Measurements from ENCODE around the gene DNAI1. TPM values are rescaled to one million over a fixed set of nuclear protein-coding genes. Genes with fewer than 3 reads are reported as not detected.

Gene DNAI1
- total RNA-seq, 4 donors from 2014 or later, result not detected

DNA sequence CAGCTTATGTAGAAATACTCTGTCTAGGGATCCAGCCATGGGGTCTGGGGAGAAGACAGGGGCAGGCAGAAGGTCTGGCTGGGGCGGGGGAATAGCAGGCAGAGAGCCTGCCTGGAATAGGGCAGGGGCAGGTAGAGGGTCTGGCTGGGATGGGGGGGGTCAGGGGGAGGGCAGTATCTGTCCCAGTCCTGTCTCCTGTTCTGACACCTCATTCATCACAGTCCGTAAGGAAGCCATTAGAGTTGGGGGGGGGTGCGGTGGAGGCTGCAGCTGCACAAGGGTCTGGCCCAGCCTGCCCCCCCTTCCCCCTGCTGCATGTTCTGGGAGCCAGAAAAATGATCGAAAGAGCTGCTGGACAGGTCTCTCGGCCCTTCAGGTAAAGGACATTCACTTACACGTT, 98.3 kb downstream of the DNAI1 start:
- DNase-seq, result no peak
- Histone ChIP-seq H3K36me3 (no peaks in the 10 kb centered on the region), H3K27ac (no peak overlapping the region), H3K27me3 (peaks cover 0 to 65% (median 3%) of the 10 kb centered on the region in 4 donors), H3K4me1 (peaks cover 0 to 25% (median 0%) of the 10 kb centered on the region in 3 donors), H3K9me3 (no peaks in the 10 kb centered on the region), H3K4me3 (no peak overlapping the region)
- 53 to 55% methylated on average over 4 to 6 of the region's 6 CpGs for WGBS, 2 donors
- intact Hi-C loops (cut with DNase I), result no loop called here
- TF ChIP-seq, protein P1, sequence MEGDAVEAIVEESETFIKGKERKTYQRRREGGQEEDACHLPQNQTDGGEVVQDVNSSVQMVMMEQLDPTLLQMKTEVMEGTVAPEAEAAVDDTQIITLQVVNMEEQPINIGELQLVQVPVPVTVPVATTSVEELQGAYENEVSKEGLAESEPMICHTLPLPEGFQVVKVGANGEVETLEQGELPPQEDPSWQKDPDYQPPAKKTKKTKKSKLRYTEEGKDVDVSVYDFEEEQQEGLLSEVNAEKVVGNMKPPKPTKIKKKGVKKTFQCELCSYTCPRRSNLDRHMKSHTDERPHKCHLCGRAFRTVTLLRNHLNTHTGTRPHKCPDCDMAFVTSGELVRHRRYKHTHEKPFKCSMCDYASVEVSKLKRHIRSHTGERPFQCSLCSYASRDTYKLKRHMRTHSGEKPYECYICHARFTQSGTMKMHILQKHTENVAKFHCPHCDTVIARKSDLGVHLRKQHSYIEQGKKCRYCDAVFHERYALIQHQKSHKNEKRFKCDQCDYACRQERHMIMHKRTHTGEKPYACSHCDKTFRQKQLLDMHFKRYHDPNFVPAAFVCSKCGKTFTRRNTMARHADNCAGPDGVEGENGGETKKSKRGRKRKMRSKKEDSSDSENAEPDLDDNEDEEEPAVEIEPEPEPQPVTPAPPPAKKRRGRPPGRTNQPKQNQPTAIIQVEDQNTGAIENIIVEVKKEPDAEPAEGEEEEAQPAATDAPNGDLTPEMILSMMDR (IDR thresholded peaks at IDR 0.05), result no peak
- no peak for TF ChIP-seq POLR2A (IDR thresholded peaks at IDR 0.05)

DNA sequence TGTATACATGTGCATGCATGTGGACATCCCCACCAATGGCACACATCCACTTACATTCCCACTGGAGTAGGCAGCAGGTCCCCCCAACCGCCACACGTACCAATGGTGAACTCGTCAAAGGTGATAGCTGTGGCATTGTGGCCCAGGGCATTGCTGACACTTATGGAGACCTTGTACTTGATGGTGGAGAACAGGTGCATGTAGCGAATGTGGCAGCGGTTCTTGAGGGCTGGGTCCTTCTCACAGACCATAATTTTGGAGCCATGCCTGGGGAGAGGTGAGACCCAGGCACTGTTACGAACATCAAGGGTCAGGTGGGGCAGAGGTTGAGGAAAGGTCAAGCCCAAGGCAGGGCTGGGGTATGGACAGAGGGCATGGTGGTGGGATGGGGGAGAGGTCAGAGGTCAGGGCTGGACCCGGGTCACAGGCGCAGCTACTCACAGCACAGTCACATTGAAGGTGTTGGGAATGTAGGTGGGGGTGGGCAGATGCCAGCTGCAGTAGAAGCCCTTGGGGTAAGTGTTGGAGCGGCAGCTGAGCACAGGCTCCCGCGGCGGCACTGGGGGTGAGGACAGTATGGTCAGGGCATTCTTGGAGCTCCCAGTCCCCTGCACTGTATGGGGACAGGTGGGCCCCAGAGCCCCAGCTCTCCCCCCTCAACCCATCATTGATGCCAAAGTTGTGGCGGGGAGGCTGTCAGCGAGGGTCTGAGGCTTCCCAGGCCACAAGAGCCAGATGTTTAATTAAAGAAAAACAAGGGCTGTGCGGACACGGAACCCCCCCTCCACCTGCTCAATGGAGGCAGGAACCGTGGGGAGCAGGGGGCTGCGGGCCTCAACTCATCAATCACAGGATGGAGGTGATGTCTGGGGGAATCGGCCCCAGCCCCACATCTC, 99.1 kb downstream of the DNAI1 start:
- Histone ChIP-seq H3K27me3 (peaks cover 0 to 69% (median 3%) of the 10 kb centered on the region in 4 donors), H3K27ac (no peak overlapping the region), H3K9me3 (no peaks in the 10 kb centered on the region), H3K36me3 (no peaks in the 10 kb centered on the region), H3K4me3 (no peak overlapping the region), H3K4me1 (peaks cover 0 to 25% (median 0%) of the 10 kb centered on the region in 3 donors)
- WGBS, 2 donors, result 69 to 74% methylated on average over 13 of the region's 19 CpGs
- TF ChIP-seq, protein P1 (IDR thresholded peaks at IDR 0.05), result no peak
- no peak for TF ChIP-seq POLR2A (IDR thresholded peaks at IDR 0.05)
- intact Hi-C loops (cut with DNase I), result no loop called here
- DNase-seq, result no peak

DNA sequence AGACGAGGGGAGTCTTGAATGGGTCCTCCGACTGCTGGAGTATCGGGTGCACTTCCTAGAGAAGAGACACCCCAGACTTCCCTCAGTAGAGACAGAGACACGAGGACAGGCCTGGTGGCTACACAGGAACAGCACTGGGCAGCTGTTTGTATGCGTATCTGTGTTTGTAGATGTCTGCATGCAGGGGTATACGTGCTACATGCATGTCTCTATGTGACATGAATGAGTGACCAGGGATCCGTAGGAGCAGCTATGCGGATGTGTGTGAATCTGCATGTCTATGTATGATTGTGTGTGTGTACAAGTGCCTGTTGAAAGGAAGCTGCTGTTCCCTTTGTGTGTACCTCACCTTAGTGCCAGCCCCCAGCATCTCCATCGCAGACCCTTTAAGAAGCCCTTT, 99.8 kb downstream of the DNAI1 start:
- TF ChIP-seq, protein P1 (IDR thresholded peaks at IDR 0.05), result no peak
- TF ChIP-seq POLR2A (IDR thresholded peaks at IDR 0.05), result no peak
- no peak for DNase-seq
- H3K27ac ChIP-seq, result no peak overlapping the region
- no peaks in the 10 kb centered on the region for H3K36me3 ChIP-seq
- H3K9me3 ChIP-seq, result no peaks in the 10 kb centered on the region
- 81 to 89% methylated on average over 7 to 9 of the region's 9 CpGs for WGBS, 2 donors
- no peak overlapping the region for H3K4me3 ChIP-seq
- intact Hi-C loops (cut with DNase I), result no loop called here
- H3K27me3 ChIP-seq, result peaks cover 0 to 69% (median 3%) of the 10 kb centered on the region in 4 donors
- H3K4me1 ChIP-seq, result peaks cover 0 to 25% (median 0%) of the 10 kb centered on the region in 3 donors

DNA sequence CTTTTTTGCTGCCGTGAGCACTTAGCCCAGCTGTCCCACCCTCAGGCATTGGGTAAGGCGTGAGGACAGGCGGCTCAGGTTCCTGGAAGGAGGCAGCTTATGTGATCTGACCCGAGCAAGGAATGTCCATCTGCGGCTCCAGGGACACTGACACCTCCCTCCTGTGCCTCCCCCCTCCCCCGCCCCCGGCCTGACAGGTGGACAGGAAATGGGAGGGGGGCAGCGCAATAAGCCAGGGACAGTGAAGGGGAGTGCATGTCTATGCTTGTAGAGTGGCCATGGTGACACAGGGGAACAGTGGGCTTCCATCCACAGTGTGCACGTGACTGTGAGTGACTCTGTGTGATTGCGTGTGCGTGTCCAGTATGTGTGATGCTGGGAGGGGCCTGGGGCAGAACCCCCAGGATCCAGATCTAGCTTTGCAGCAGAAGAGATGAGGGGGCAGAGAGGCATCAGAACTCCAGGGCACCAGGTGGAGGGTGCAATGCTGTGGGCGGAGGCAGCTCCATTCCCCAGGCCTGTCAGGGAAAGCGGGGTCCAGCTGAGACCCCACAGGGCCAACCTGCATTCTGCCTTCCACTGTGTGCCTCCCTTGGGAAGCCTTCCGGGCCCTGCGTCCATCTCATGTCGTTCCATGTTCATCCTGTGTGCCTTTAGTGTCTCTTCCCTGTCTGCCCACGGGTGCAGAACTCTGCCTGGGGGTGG, 100.5 kb downstream of the DNAI1 start:
- Histone ChIP-seq H3K27me3 (peaks cover 0 to 74% (median 3%) of the 10 kb centered on the region in 4 donors), H3K4me1 (peaks cover 0 to 25% (median 0%) of the 10 kb centered on the region in 3 donors), H3K4me3 (peak overlapping the region in 1 of 4 donors; percentile 25), H3K9me3 (no peaks in the 10 kb centered on the region), H3K27ac (no peak overlapping the region), H3K36me3 (no peaks in the 10 kb centered on the region)
- intact Hi-C loops (cut with DNase I), result no loop called here
- no peak for TF ChIP-seq POLR2A (IDR thresholded peaks at IDR 0.05)
- TF ChIP-seq, protein P1 (IDR thresholded peaks at IDR 0.05), result no peak
- 38 to 55% methylated on average over 4 to 9 of the region's 17 CpGs for WGBS, 2 donors
- DNase-seq, result no peak

All from esophagus squamous epithelium (tissue), 5 donors.